Heart right ventricle (tissue), 16 donors: Measurements from ENCODE around the gene PCTP. TPM values are rescaled to one million over a fixed set of nuclear protein-coding genes. Genes with fewer than 3 reads are reported as not detected.
A peak's percentile ranks its signal among the peaks of the same experiment; 100 is the strongest.

Experiments
- ATAC-seq, 8 donors: fragments of 200-7000 bp; cut with Tn5 transposase; one replicate each; pipeline ENCODE4 v1.9.1; 2020; ENCODE audit warnings: mild to moderate bottlenecking in 8 of 8, moderate library complexity in 8 of 8, moderate number of reproducible peaks in 1 of 8
- DNase-seq, 2 donors: peaks; one replicate each; pipeline ENCODE4 v3.0.0-alpha.2; 2020
- H3K27ac ChIP-seq, 10 donors: fragments of 200-600 bp; sonication (generic) in 2 of 10; one replicate each; pipeline versions ENCODE4 v1.5.0 to v1.8.0; 2020 to 2022; ENCODE audit warnings: mild to moderate bottlenecking in 3 of 10
- H3K27me3 ChIP-seq, 7 donors: fragments of 200-600 bp; one replicate each; pipeline ENCODE4 v1.8.0; 2021 to 2022; ENCODE audit warnings: mild to moderate bottlenecking in 2 of 7
- H3K36me3 ChIP-seq, 9 donors: fragments of 200-600 bp; sonication (generic) in 1 of 9; one replicate each; pipeline versions ENCODE4 v1.5.0 to v1.8.0; 2020 to 2022; ENCODE audit warnings: mild to moderate bottlenecking in 2 of 9
- H3K4me1 ChIP-seq, 9 donors: fragments of 200-600 bp; sonication (generic) in 1 of 9; one replicate each; pipeline versions ENCODE4 v1.5.0 to v1.8.0; 2020 to 2022; ENCODE audit warnings: mild to moderate bottlenecking in 4 of 9
- H3K4me3 ChIP-seq, 10 donors: fragments of 200-600 bp; sonication (generic) in 2 of 10; one replicate each; pipeline versions ENCODE4 v1.5.0 to v1.8.0; 2020 to 2022; ENCODE audit warnings: mild to moderate bottlenecking in 7 of 10, moderate library complexity in 2 of 10
- H3K9me3 ChIP-seq, 11 donors: fragments of 200-600 bp in 10 of 11; sonication (generic) in 2 of 11; one replicate each; pipeline versions ENCODE4 v1.5.0 to v1.8.0; 2013 to 2022; ENCODE audit warnings: mild to moderate bottlenecking in 2 of 11, control low read depth in 1 of 11, moderate library complexity in 1 of 11
- CTCF ChIP-seq, 9 donors: fragments of 200-600 bp; sonication (generic) in 2 of 9; IDR thresholded peaks; one replicate each; pipeline versions ENCODE4 v1.5.0 to v1.8.0; 2021 to 2022; ENCODE audit warnings: antibody characterized with exemption in 9 of 9, mild to moderate bottlenecking in 5 of 9, moderate library complexity in 1 of 9
- WGBS, 2 donors: extraction: QIAGEN DNeasy Blood & Tissue Kit; methylation state at CpG; one replicate each; pipeline ENCODE4 v1.1.7; 2013; ENCODE audit warnings: inconsistent platforms in 1 of 2; 5-methylcytosine and 5-hydroxymethylcytosine counted together
- intact Hi-C, 10 donors: fragments of 100-400 bp; cut with DNase I; formaldehyde crosslinking; loops; one replicate each; pipeline versions ENCODE4 v1.11.1 to v1.14.2; 2022
- polyA plus RNA-seq, 2 donors: library from polyadenylated mRNA; stranded (reverse); fragments of 200-250 nt; gene quantifications; one replicate each; pipeline ENCODE4 v1.2.3, GENCODE V29; 2013
- total RNA-seq, 10 donors: library from RNA; stranded (reverse); fragmentation: NEBNext Ultra II Directional in 3 of 10; extraction: Animal tissue kit (Norgen Biotek cat#: 25700) in 3 of 10; gene quantifications; one replicate each; pipeline versions ENCODE4 v1.2.1 to v1.2.4, GENCODE V29; 2021 to 2023
- donor health status: Arrhythmogenic right ventricular cardiomyopathy.
- donor health status: ischemic (EF 13 %, LVEDD 7.1; RV severe dilation, severe dysfunction).
- donor health status: healthy with polysubstance abuse.
- donor health status: DM: no; HTN: yes; CAD: no.
- donor health status: DM: no; HTN: no; CAD: no.
- donor health status: ischemic (EF 25% LVEDD 6.9; RV normal size, moderate dysfunction).
- donor health status: ischemic (EF 25% LVEDD 5.7; RV mildly dilated, moderate dysfunction).
- donor health status: healthy.
- donor health status: DM: yes; HTN: yes; CAD: no.
- donor health status: Ischemic cardiomyopathy.
- donor health status: ischemic (EF 35%, LVEDD 5.7; RV mildly dilated, moderate dysfunction).
- donor health status: nonischemic (EF 11% LVEDD 7.7; RV severe dilation, severe dysfunction).
- donor health status: DM: yes; HTN: yes; CAD: no.
- donor health status: PGD.
- donor health status: ischemic (EF 29% LVEDD 5.4; RV normal size, mild dysfunction).
- donor health status: nonischemic (EF 23%, LVEDD 6.1; RV moderate dilation, normal function).

The PCTP gene
- total and polyA plus RNA-seq, 12 donors = 11.8 to 23.3 (median 18.5) TPM

GRCh38 chr17:55768936-55769624 is 18.2 kb downstream of the PCTP start:
- no peaks in the 10 kb centered on the region for H3K27me3 ChIP-seq
- H3K9me3 ChIP-seq = no peaks in the 10 kb centered on the region
- no peak overlapping the region for H3K4me3 ChIP-seq
- ATAC-seq (peak in 2 of 8 donors; percentile 26 to 38), DNase-seq (no peak)
- TF ChIP-seq CTCF (IDR thresholded peaks at IDR 0.05) = no peak
- H3K36me3 ChIP-seq = peaks cover 0 to 63% (median 14%) of the 10 kb centered on the region in 9 donors
- intact Hi-C loops = loop anchor here in 2 of 10 donors (5.0 kb wide), 2 partner anchors 37 to 242 kb away; no protein-coding TSS in a partner anchor
- H3K27ac ChIP-seq = peak overlapping the region in 2 of 10 donors; percentile 45 to 48
- peaks cover 0 to 22% (median 15%) of the 10 kb centered on the region in 9 donors for H3K4me1 ChIP-seq

GRCh38 chr17:55769625-55770000 is 18.8 kb downstream of the PCTP start:
- intact Hi-C loops = loop anchor here in 2 of 10 donors (5.0 kb wide), 2 partner anchors 37 to 242 kb away; no protein-coding TSS in a partner anchor

GRCh38 chr17:55770196-55770870 is 19.5 kb downstream of the PCTP start:
- H3K27me3 ChIP-seq = no peaks in the 10 kb centered on the region
- intact Hi-C loops = loop anchor here in 8 of 10 donors (1.0 to 10.0 kb wide), 8 partner anchors 52 to 244 kb away; no protein-coding TSS in a partner anchor
- WGBS, 2 donors = 45 to 53% methylated on average over 4 of the region's 4 CpGs
- no peaks in the 10 kb centered on the region for H3K9me3 ChIP-seq
- peak; percentile 47 to 79 (median 67) for TF ChIP-seq CTCF (IDR thresholded peaks at IDR 0.05)
- H3K4me3 ChIP-seq = no peak overlapping the region
- no peak overlapping the region for H3K27ac ChIP-seq
- peak; percentile 44 to 79 (median 66) for ATAC-seq
- DNase-seq = no peak
- H3K4me1 ChIP-seq = peaks cover 0 to 16% (median 15%) of the 10 kb centered on the region in 9 donors
- H3K36me3 ChIP-seq = peaks cover 0 to 75% (median 14%) of the 10 kb centered on the region in 9 donors

More at GRCh38 chr17:55769625-55770000, 18.8 kb downstream of the PCTP start:
- DNase-seq (no peak), ATAC-seq (peak in 3 of 8 donors; percentile 29 to 69 (median 32))
- Histone ChIP-seq H3K4me1 (peaks cover 0 to 17% (median 15%) of the 10 kb centered on the region in 9 donors), H3K4me3 (no peak overlapping the region), H3K9me3 (no peaks in the 10 kb centered on the region), H3K36me3 (peaks cover 0 to 68% (median 14%) of the 10 kb centered on the region in 9 donors), H3K27ac (peak overlapping the region in 1 of 10 donors; percentile 45), H3K27me3 (no peaks in the 10 kb centered on the region)
- 79 to 88% methylated on average over 6 of the region's 6 CpGs for WGBS, 2 donors
- no peak for TF ChIP-seq CTCF (IDR thresholded peaks at IDR 0.05)

GRCh38 chr17:55772086-55772485 is 21.2 kb downstream of the PCTP start:
- intact Hi-C loops = loop anchor here in 4 of 10 donors (5.0 to 10.0 kb wide), 4 partner anchors 55 to 245 kb away; no protein-coding TSS in a partner anchor
- peak in 1 of 9 donors; percentile 15 for TF ChIP-seq CTCF (IDR thresholded peaks at IDR 0.05)

More at GRCh38 chr17:55772086-55772485, 21.2 kb downstream of the PCTP start:
- no peak overlapping the region for H3K4me3 ChIP-seq
- peaks cover 0 to 93% (median 31%) of the 10 kb centered on the region in 9 donors for H3K36me3 ChIP-seq
- DNase-seq (no peak), ATAC-seq (no peak)
- no peak overlapping the region for H3K27ac ChIP-seq
- no peaks in the 10 kb centered on the region for H3K27me3 ChIP-seq
- no peaks in the 10 kb centered on the region for H3K9me3 ChIP-seq
- 96 to 97% methylated on average over 7 of the region's 7 CpGs for WGBS, 2 donors
- H3K4me1 ChIP-seq = peaks cover 0 to 16% (median 15%) of the 10 kb centered on the region in 9 donors
